SK-N-SH treated with all-trans-retinoic acid at 6 μM for 48 hours (cell line): ENCODE data around the gene DAB2IP.

Source experiments
- GLIS3 ChIP-seq: fragments of 250-450 bp; sonication (Bioruptor Pico); IDR thresholded peaks from 2 replicates; pipeline ENCODE4 v1.5.0; 2020; ENCODE audit warnings: mild to moderate bottlenecking, moderate library complexity
- RARB ChIP-seq: fragments of 250-450 bp; sonication (Bioruptor Pico); IDR thresholded peaks from 2 replicates; pipeline ENCODE4 v1.8.0; 2021; ENCODE audit warnings: mild to moderate bottlenecking, moderate library complexity
- SNAI2 ChIP-seq: fragments of 250-450 bp; sonication (Bioruptor Pico); IDR thresholded peaks from 2 replicates; pipeline ENCODE4 v1.5.0; 2020; ENCODE audit warnings: mild to moderate bottlenecking, moderate library complexity
- ZFP3 ChIP-seq: fragments of 250-450 bp; sonication (Bioruptor Pico); IDR thresholded peaks from 2 replicates; pipeline ENCODE4 v1.5.0; 2020; ENCODE audit warnings: mild to moderate bottlenecking, moderate library complexity
- ZNF70 ChIP-seq: fragments of 450-650 bp; formaldehyde crosslinking; IDR thresholded peaks from 2 replicates; pipeline ENCODE4 v1.5.0; 2020; ENCODE audit warnings: mild to moderate bottlenecking, moderate library complexity
- TF ChIP-seq, protein P1 (sequence below): fragments of 250-450 bp; sonication (Bioruptor Pico); IDR thresholded peaks from 2 replicates; pipeline ENCODE4 v1.8.0; 2020; ENCODE audit warnings: mild to moderate bottlenecking, moderate library complexity, borderline replicate concordance
- TF ChIP-seq, protein P2 (sequence below): fragments of 250-450 bp; sonication (Bioruptor Pico); IDR thresholded peaks from 2 replicates; pipeline ENCODE4 v1.5.1; 2020; ENCODE audit warnings: low read depth, mild to moderate bottlenecking, moderate library complexity
- TF ChIP-seq, protein P3 (sequence below): fragments of 250-450 bp; sonication (Bioruptor Pico); IDR thresholded peaks from 2 replicates; pipeline ENCODE4 v1.5.0; 2020; ENCODE audit warnings: mild to moderate bottlenecking, moderate library complexity

DNA sequence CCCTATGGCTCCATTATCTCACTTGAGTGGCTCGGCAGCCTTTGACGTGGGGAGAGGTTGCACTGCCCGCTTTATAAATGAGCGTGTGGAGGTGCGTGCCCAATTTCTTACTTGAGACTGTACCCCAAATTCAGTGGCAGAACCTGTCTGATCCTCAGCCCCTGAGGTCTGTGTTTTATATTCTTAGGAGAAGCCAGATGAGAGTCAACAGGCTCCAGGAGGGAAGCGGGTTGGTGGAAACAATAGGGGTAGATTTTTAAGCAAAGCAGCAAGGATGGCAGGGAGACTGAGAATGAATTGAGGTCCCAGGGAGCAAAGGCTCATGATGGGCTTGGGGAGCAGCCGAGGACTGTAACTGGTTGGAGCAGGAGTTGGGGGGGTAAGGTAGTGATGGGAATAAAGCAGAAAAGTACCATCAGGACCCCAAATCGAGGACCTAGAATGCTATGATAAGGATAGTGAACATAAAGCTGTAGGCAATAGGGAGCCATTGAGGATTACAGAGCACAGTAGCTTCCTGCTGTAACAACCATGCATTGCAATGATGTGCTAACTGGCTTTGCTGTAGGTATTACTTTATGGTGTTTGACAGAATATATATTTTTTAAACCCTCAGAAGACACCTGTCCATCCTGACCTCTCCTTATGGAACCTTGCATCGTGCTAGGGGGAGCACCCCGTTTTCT lies 43.1 kb upstream of the DAB2IP start:
- TF ChIP-seq ZFP3 (CRISPR knock-in tag) (no peak), ZNF70 (CRISPR knock-in tag) (no peak), RARB (CRISPR knock-in tag) (no peak), GLIS3 (CRISPR knock-in tag) (no peak), SNAI2 (no peak)
- TF ChIP-seq, protein P1, sequence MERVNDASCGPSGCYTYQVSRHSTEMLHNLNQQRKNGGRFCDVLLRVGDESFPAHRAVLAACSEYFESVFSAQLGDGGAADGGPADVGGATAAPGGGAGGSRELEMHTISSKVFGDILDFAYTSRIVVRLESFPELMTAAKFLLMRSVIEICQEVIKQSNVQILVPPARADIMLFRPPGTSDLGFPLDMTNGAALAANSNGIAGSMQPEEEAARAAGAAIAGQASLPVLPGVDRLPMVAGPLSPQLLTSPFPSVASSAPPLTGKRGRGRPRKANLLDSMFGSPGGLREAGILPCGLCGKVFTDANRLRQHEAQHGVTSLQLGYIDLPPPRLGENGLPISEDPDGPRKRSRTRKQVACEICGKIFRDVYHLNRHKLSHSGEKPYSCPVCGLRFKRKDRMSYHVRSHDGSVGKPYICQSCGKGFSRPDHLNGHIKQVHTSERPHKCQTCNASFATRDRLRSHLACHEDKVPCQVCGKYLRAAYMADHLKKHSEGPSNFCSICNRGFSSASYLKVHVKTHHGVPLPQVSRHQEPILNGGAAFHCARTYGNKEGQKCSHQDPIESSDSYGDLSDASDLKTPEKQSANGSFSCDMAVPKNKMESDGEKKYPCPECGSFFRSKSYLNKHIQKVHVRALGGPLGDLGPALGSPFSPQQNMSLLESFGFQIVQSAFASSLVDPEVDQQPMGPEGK (CRISPR knock-in tag): no peak
- TF ChIP-seq, protein P2, sequence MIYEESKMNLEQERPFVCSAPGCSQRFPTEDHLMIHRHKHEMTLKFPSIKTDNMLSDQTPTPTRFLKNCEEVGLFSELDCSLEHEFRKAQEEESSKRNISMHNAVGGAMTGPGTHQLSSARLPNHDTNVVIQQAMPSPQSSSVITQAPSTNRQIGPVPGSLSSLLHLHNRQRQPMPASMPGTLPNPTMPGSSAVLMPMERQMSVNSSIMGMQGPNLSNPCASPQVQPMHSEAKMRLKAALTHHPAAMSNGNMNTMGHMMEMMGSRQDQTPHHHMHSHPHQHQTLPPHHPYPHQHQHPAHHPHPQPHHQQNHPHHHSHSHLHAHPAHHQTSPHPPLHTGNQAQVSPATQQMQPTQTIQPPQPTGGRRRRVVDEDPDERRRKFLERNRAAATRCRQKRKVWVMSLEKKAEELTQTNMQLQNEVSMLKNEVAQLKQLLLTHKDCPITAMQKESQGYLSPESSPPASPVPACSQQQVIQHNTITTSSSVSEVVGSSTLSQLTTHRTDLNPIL (CRISPR knock-in tag): no peak
- TF ChIP-seq, protein P3, sequence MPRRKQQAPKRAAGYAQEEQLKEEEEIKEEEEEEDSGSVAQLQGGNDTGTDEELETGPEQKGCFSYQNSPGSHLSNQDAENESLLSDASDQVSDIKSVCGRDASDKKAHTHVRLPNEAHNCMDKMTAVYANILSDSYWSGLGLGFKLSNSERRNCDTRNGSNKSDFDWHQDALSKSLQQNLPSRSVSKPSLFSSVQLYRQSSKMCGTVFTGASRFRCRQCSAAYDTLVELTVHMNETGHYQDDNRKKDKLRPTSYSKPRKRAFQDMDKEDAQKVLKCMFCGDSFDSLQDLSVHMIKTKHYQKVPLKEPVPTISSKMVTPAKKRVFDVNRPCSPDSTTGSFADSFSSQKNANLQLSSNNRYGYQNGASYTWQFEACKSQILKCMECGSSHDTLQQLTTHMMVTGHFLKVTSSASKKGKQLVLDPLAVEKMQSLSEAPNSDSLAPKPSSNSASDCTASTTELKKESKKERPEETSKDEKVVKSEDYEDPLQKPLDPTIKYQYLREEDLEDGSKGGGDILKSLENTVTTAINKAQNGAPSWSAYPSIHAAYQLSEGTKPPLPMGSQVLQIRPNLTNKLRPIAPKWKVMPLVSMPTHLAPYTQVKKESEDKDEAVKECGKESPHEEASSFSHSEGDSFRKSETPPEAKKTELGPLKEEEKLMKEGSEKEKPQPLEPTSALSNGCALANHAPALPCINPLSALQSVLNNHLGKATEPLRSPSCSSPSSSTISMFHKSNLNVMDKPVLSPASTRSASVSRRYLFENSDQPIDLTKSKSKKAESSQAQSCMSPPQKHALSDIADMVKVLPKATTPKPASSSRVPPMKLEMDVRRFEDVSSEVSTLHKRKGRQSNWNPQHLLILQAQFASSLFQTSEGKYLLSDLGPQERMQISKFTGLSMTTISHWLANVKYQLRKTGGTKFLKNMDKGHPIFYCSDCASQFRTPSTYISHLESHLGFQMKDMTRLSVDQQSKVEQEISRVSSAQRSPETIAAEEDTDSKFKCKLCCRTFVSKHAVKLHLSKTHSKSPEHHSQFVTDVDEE (CRISPR knock-in tag): no peak; the same call in 1 of the 2 replicates
